ENCODE data around the gene POLR3K. TPM values are rescaled to one million over a fixed set of nuclear protein-coding genes. Genes with fewer than 3 reads are reported as not detected.

Gene POLR3K
- total RNA-seq, 2 donors from 2014 or later, result 8.5 to 23.6 TPM

- TF ChIP-seq CTCF (IDR thresholded peaks at IDR 0.05), result no peak
- peak overlapping the region; percentile 60 for H3K27ac ChIP-seq
- peaks cover 9% of the 10 kb centered on the region for H3K4me1 ChIP-seq
- peak overlapping the region in 1 of 2 donors; percentile 26 for H3K9ac ChIP-seq (ENCODE audit: low read depth in 2 of 2, low read length in 2 of 2)
- H3K36me3 ChIP-seq, result no peaks in the 10 kb centered on the region
- DNase-seq, result no peak
- intact Hi-C loops (cut with DNase I), result no loop called here
- H3K9me3 ChIP-seq, result no peaks in the 10 kb centered on the region
- no peak overlapping the region for H3K4me3 ChIP-seq
- H3K27me3 ChIP-seq, result no peaks in the 10 kb centered on the region
These were observed 30.6 kb upstream of the POLR3K start for GRCh38 chr16:83781-84615.

- no peak for DNase-seq
- no peak for TF ChIP-seq CTCF (IDR thresholded peaks at IDR 0.05)
- peaks cover 9% of the 10 kb centered on the region for H3K4me1 ChIP-seq
These were observed 29.7 kb upstream of the POLR3K start for GRCh38 chr16:83060-83603.

GRCh38 chr16:79151-80054 lies 26.0 kb upstream of the POLR3K start:
- Histone ChIP-seq H3K4me3 (no peak overlapping the region), H3K4me1 (peaks cover 17% of the 10 kb centered on the region), H3K9ac (ENCODE audit: low read depth in 2 of 2, low read length in 2 of 2) (peak overlapping the region; percentile 47 to 99), H3K36me3 (no peaks in the 10 kb centered on the region), H3K27ac (peak overlapping the region; percentile 96), H3K27me3 (no peaks in the 10 kb centered on the region), H3K9me3 (no peaks in the 10 kb centered on the region)
- DNase-seq, result no peak
- TF ChIP-seq CTCF (IDR thresholded peaks at IDR 0.05), result no peak
- intact Hi-C loops (cut with DNase I), result no loop called here

More at GRCh38 chr16:83060-83603, 29.7 kb upstream of the POLR3K start:
- intact Hi-C loops (cut with DNase I), result no loop called here
- H3K9ac ChIP-seq (ENCODE audit: low read depth in 2 of 2, low read length in 2 of 2), result no peak overlapping the region
- H3K4me3 ChIP-seq, result no peak overlapping the region
- no peaks in the 10 kb centered on the region for H3K36me3 ChIP-seq
- H3K9me3 ChIP-seq, result no peaks in the 10 kb centered on the region
- H3K27ac ChIP-seq, result no peak overlapping the region
- no peaks in the 10 kb centered on the region for H3K27me3 ChIP-seq

GRCh38 chr16:78444-79150 lies 25.2 kb upstream of the POLR3K start:
- Histone ChIP-seq H3K27ac (peak overlapping the region; percentile 96), H3K36me3 (no peaks in the 10 kb centered on the region), H3K4me3 (peak overlapping the region; percentile 95), H3K9ac (ENCODE audit: low read depth in 2 of 2, low read length in 2 of 2) (peak overlapping the region; percentile 47 to 99), H3K27me3 (no peaks in the 10 kb centered on the region), H3K9me3 (no peaks in the 10 kb centered on the region), H3K4me1 (peaks cover 14% of the 10 kb centered on the region)
- TF ChIP-seq CTCF (IDR thresholded peaks at IDR 0.05), result no peak
- intact Hi-C loops (cut with DNase I), result no loop called here
- peak; percentile 34 for DNase-seq
